ENCODE data around the gene METTL16. TPM values are rescaled to one million over a fixed set of nuclear protein-coding genes. Genes with fewer than 3 reads are reported as not detected.

METTL16 gene
- polyA plus RNA-seq, 1 of the 3 experiments (the other 2 are of a cell fraction) = 8.1 TPM

DNA sequence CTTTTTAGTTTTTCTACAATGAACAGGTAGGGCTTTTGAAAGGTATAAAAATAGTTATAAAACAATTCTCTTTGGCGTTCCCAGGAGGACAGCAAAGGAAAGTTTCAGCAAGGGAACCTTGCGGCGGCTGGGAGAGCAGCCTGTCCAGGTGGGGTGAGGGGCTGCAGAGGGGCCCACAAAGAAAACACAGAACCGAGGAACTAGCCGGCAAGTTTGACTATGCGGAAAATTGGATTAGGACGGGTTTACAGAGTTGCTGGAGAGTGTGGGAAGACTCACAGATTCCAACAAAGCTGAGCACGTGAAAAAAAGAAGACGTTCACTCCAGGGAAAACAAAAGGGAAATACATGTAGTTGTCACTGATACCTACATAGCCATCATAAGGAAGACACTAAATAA is 40.2 kb upstream of the METTL16 start:
- no peak overlapping the region for H3K27ac ChIP-seq (ENCODE audit: low read depth in 2 of 2, low read length in 1 of 2)
- no peaks in the 10 kb centered on the region for H3F3A ChIP-seq (replicated peaks; ENCODE audit: insufficient read depth)
- no peaks in the 10 kb centered on the region for H3K9me2 ChIP-seq
- no peak overlapping the region for H3K4me3 ChIP-seq (ENCODE audit: low read depth in 2 of 2, low read length in 1 of 2)
- no peaks in the 10 kb centered on the region for H3K4me1 ChIP-seq (ENCODE audit: control insufficient read depth in 1 of 2, insufficient read depth in 2 of 2, low read depth in 1 of 2, low read length in 1 of 2)
- H2AFZ ChIP-seq (ENCODE audit: low read depth) = no peak overlapping the region
- H3K4me2 ChIP-seq = no peak overlapping the region
- H4K20me1 ChIP-seq (ENCODE audit: insufficient read depth) = no peaks in the 10 kb centered on the region
- no peak for DNase-seq
- POLR2A ChIA-PET = interaction anchor here (0.6 kb wide), 1 partner anchor 28 kb away, joined by 3 read pairs; no protein-coding TSS in a partner anchor
- H3K27me3 ChIP-seq (ENCODE audit: insufficient read depth) = no peaks in the 10 kb centered on the region; the same call in 1 of the 2 replicates
- no peak overlapping the region for H3K9ac ChIP-seq
- CTCF ChIA-PET = interaction anchor here (0.8 kb wide), 1 partner anchor 17 kb away, joined by 4 read pairs; no protein-coding TSS in a partner anchor
- no peaks in the 10 kb centered on the region for H3K9me3 ChIP-seq
- TF ChIP-seq RFX5 (IDR thresholded peaks at IDR 0.05; ENCODE audit: low read length) (no peak), TAF1 (IDR thresholded peaks at IDR 0.05; ENCODE audit: borderline replicate concordance, low read depth, low read length) (no peak), TEAD4 (IDR thresholded peaks at IDR 0.05; ENCODE audit: borderline replicate concordance, insufficient read depth) (no peak), MXI1 (IDR thresholded peaks at IDR 0.05; ENCODE audit: low read depth, low read length) (no peak), FOSL2 (IDR thresholded peaks at IDR 0.05; ENCODE audit: borderline replicate concordance, low read depth) (no peak)
- TF ChIP-seq, protein P1, sequence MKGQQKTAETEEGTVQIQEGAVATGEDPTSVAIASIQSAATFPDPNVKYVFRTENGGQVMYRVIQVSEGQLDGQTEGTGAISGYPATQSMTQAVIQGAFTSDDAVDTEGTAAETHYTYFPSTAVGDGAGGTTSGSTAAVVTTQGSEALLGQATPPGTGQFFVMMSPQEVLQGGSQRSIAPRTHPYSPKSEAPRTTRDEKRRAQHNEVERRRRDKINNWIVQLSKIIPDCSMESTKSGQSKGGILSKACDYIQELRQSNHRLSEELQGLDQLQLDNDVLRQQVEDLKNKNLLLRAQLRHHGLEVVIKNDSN (IDR thresholded peaks at IDR 0.05; ENCODE audit: borderline replicate concordance, low read depth) = no peak
- TF ChIP-seq, protein P2, sequence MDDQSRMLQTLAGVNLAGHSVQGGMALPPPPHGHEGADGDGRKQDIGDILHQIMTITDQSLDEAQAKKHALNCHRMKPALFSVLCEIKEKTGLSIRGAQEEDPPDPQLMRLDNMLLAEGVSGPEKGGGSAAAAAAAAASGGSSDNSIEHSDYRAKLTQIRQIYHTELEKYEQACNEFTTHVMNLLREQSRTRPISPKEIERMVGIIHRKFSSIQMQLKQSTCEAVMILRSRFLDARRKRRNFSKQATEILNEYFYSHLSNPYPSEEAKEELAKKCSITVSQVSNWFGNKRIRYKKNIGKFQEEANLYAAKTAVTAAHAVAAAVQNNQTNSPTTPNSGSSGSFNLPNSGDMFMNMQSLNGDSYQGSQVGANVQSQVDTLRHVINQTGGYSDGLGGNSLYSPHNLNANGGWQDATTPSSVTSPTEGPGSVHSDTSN (IDR thresholded peaks at IDR 0.05) = no peak
- TF ChIP-seq, protein P3, sequence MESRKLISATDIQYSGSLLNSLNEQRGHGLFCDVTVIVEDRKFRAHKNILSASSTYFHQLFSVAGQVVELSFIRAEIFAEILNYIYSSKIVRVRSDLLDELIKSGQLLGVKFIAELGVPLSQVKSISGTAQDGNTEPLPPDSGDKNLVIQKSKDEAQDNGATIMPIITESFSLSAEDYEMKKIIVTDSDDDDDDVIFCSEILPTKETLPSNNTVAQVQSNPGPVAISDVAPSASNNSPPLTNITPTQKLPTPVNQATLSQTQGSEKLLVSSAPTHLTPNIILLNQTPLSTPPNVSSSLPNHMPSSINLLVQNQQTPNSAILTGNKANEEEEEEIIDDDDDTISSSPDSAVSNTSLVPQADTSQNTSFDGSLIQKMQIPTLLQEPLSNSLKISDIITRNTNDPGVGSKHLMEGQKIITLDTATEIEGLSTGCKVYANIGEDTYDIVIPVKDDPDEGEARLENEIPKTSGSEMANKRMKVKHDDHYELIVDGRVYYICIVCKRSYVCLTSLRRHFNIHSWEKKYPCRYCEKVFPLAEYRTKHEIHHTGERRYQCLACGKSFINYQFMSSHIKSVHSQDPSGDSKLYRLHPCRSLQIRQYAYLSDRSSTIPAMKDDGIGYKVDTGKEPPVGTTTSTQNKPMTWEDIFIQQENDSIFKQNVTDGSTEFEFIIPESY (IDR thresholded peaks at IDR 0.05; ENCODE audit: borderline replicate concordance, low read depth) = no peak
- 65% methylated on average over 9 of the region's 9 CpGs for WGBS (ENCODE audit: low lambda C conversion rate)
- no peaks in the 10 kb centered on the region for H3K36me3 ChIP-seq (replicated peaks in 1 of 2; ENCODE audit: control insufficient read depth in 1 of 2, insufficient read depth in 2 of 2, low read length in 1 of 2)
- H3K79me2 ChIP-seq (ENCODE audit: insufficient read depth) = no peaks in the 10 kb centered on the region

DNA sequence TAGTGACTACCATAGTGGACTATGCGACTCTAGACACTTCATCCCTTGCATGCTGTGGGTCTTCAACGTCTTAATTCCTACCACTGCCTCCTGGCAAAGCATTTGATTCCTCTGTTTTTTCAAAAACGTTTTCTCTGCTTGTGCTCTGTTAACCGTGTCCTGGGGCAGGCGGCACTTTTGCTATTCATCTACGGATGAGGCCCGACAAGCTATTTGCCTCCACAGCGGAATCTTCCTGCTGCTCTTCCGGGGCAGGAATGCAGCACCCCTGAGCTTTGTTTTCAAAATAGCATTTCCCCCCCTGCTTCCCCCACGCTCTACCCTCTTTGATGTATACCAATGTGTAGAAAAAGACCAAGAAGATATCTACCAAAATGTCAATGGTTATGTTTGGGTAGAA is 39.8 kb upstream of the METTL16 start:
- 66% methylated on average over 10 of the region's 10 CpGs for WGBS (ENCODE audit: low lambda C conversion rate)
- DNase-seq = no peak
- no peaks in the 10 kb centered on the region for H3K9me3 ChIP-seq
- no peaks in the 10 kb centered on the region for H3F3A ChIP-seq (replicated peaks; ENCODE audit: insufficient read depth)
- no peaks in the 10 kb centered on the region; the same call in 1 of the 2 replicates for H3K27me3 ChIP-seq (ENCODE audit: insufficient read depth)
- H3K4me3 ChIP-seq (ENCODE audit: low read depth in 2 of 2, low read length in 1 of 2) = no peak overlapping the region
- ChIA-PET CTCF (interaction anchor here (0.8 kb wide), 1 partner anchor 17 kb away, joined by 4 read pairs; no protein-coding TSS in a partner anchor), POLR2A (interaction anchor here (0.6 kb wide), 1 partner anchor 29 kb away, joined by 3 read pairs; no protein-coding TSS in a partner anchor)
- H4K20me1 ChIP-seq (ENCODE audit: insufficient read depth) = no peaks in the 10 kb centered on the region
- no peak overlapping the region for H2AFZ ChIP-seq (ENCODE audit: low read depth)
- H3K4me2 ChIP-seq = no peak overlapping the region
- no peak overlapping the region for H3K9ac ChIP-seq
- H3K27ac ChIP-seq (ENCODE audit: low read depth in 2 of 2, low read length in 1 of 2) = no peak overlapping the region
- no peaks in the 10 kb centered on the region for H3K79me2 ChIP-seq (ENCODE audit: insufficient read depth)
- TF ChIP-seq RAD21 (IDR thresholded peaks at IDR 0.05; ENCODE audit: low read length) = no peak
- TF ChIP-seq, protein P4, sequence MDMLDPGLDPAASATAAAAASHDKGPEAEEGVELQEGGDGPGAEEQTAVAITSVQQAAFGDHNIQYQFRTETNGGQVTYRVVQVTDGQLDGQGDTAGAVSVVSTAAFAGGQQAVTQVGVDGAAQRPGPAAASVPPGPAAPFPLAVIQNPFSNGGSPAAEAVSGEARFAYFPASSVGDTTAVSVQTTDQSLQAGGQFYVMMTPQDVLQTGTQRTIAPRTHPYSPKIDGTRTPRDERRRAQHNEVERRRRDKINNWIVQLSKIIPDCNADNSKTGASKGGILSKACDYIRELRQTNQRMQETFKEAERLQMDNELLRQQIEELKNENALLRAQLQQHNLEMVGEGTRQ (IDR thresholded peaks at IDR 0.05; ENCODE audit: borderline replicate concordance, low read depth, low read length) = no peak
- no peak for TF ChIP-seq SMC3 (IDR thresholded peaks at IDR 0.05; ENCODE audit: low read depth, low read length)
- TF ChIP-seq, protein P3 (IDR thresholded peaks at IDR 0.05; ENCODE audit: borderline replicate concordance, low read depth) = no peak
- TF ChIP-seq TEAD4 (IDR thresholded peaks at IDR 0.05; ENCODE audit: borderline replicate concordance, insufficient read depth) = no peak
- TF ChIP-seq, protein P2 (IDR thresholded peaks at IDR 0.05) = no peak
- TF ChIP-seq, protein P5, sequence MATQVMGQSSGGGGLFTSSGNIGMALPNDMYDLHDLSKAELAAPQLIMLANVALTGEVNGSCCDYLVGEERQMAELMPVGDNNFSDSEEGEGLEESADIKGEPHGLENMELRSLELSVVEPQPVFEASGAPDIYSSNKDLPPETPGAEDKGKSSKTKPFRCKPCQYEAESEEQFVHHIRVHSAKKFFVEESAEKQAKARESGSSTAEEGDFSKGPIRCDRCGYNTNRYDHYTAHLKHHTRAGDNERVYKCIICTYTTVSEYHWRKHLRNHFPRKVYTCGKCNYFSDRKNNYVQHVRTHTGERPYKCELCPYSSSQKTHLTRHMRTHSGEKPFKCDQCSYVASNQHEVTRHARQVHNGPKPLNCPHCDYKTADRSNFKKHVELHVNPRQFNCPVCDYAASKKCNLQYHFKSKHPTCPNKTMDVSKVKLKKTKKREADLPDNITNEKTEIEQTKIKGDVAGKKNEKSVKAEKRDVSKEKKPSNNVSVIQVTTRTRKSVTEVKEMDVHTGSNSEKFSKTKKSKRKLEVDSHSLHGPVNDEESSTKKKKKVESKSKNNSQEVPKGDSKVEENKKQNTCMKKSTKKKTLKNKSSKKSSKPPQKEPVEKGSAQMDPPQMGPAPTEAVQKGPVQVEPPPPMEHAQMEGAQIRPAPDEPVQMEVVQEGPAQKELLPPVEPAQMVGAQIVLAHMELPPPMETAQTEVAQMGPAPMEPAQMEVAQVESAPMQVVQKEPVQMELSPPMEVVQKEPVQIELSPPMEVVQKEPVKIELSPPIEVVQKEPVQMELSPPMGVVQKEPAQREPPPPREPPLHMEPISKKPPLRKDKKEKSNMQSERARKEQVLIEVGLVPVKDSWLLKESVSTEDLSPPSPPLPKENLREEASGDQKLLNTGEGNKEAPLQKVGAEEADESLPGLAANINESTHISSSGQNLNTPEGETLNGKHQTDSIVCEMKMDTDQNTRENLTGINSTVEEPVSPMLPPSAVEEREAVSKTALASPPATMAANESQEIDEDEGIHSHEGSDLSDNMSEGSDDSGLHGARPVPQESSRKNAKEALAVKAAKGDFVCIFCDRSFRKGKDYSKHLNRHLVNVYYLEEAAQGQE (IDR thresholded peaks at IDR 0.05; ENCODE audit: low read depth, low read length) = no peak
- H3K9me2 ChIP-seq = no peaks in the 10 kb centered on the region
- no peaks in the 10 kb centered on the region for H3K36me3 ChIP-seq (replicated peaks in 1 of 2; ENCODE audit: control insufficient read depth in 1 of 2, insufficient read depth in 2 of 2, low read length in 1 of 2)
- H3K4me1 ChIP-seq (ENCODE audit: control insufficient read depth in 1 of 2, insufficient read depth in 2 of 2, low read depth in 1 of 2, low read length in 1 of 2) = no peaks in the 10 kb centered on the region

Data from SK-N-SH (cell line).